Measurements from ENCODE around the gene LPCAT2. TPM values are rescaled to one million over a fixed set of nuclear protein-coding genes. Genes with fewer than 3 reads are reported as not detected.

Gene LPCAT2
- polyA plus RNA-seq, 2 donors, result 3.5 to 5.0 TPM

DNA sequence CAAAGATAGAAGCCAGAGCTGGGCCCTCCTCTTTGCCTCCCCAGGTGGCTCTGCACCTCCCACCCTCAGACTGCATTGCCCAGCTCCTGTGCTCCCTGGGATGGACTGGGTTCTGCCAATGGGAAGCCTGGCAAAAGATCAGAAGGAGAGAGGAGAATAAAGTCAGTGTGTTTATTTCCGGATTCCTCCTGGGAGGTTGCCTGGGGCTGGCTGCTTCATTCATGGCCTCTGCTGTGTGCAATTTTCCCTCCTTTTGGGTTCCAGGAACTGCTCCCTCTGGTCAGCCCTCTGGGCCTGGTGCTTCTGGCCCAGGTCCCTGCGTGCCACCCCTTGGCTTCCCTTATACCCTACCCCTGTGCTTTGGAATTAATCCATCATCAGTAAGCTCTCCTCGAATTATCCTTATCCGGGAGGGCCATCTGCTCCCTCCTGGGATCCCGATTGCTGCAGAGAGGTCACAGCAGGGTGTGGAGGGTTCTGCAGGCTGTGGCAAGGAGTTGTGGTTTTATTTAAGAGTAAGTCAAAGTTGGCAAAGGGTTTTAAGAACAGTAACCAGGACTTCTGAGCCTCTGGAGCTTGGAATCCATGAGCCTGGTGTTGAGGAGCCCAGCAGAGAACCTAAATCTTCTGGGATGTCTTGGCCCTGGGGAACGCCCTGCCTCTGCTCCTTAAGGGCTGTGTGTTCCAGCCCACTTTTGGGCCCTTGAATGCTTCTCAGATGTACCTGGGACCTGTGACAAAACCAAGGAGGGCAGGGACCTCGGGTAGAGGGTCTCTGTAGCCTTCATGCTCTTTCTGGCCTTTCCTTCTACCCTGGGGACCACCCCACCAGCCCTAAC is 38.1 kb upstream of the LPCAT2 start:
- H3K4me3 ChIP-seq (ENCODE audit: low read depth in 1 of 2, low read length in 2 of 2), result no peak overlapping the region
- H3K4me1 ChIP-seq (ENCODE audit: control insufficient read depth in 2 of 2, insufficient read depth in 2 of 2, low read length in 1 of 2), result peaks cover 0 to 3% of the 10 kb centered on the region in 2 donors
- 40 to 47% methylated on average over 7 of the region's 7 CpGs for WGBS, 2 donors
- no peaks in the 10 kb centered on the region for H3K27me3 ChIP-seq (ENCODE audit: control insufficient read depth in 1 of 2, insufficient read depth in 2 of 2, low read length in 2 of 2)
- H3K27ac ChIP-seq (ENCODE audit: low read depth in 2 of 2, low read length in 1 of 2), result peak overlapping the region; percentile 68 to 77
- H3K9me3 ChIP-seq (ENCODE audit: control insufficient read depth in 2 of 2, insufficient read depth in 1 of 2, low read depth in 1 of 2, low read length in 1 of 2), result no peaks in the 10 kb centered on the region
- H3K36me3 ChIP-seq (ENCODE audit: control insufficient read depth in 2 of 2, insufficient read depth in 2 of 2, low read length in 1 of 2), result no peaks in the 10 kb centered on the region

DNA sequence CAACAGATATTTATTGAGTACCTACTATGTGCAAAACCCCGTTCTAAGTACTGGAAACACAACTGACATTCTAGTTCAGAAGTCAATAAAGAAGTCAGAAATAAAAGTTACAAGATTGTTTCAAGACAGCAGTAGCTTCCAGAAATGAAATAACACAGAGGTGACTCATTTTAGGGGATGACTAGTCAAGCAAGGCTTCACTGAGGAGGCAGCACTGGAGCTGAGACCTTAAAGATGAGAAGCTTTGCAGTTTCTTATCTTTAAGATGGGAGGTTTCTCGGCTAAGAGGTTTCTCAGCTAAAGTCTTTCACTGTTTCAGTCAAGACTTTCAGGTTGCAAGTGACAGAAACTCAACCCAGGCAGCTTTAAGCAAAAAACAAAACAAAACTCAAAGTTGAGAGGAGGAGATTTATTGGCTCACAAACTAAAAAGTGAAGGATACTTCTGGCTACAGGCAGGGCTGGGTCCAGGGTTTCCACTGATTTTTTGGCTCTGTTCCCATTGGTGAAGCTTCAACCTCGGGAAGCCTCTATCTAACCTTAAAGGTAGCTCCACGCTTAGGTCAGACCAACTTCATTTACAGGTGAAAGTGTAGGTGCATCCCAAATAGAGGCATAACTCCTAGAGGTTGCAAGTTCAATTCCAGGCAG is 37.3 kb upstream of the LPCAT2 start:
- WGBS, 2 donors, result 55 to 59% methylated on average over 4 of the region's 4 CpGs
- Histone ChIP-seq H3K27ac (ENCODE audit: low read depth in 2 of 2, low read length in 1 of 2) (peak overlapping the region; percentile 1 to 77), H3K9me3 (ENCODE audit: control insufficient read depth in 2 of 2, insufficient read depth in 1 of 2, low read depth in 1 of 2, low read length in 1 of 2) (no peaks in the 10 kb centered on the region), H3K36me3 (ENCODE audit: control insufficient read depth in 2 of 2, insufficient read depth in 2 of 2, low read length in 1 of 2) (no peaks in the 10 kb centered on the region), H3K27me3 (ENCODE audit: control insufficient read depth in 1 of 2, insufficient read depth in 2 of 2, low read length in 2 of 2) (no peaks in the 10 kb centered on the region), H3K4me3 (ENCODE audit: low read depth in 1 of 2, low read length in 2 of 2) (no peak overlapping the region), H3K4me1 (ENCODE audit: control insufficient read depth in 2 of 2, insufficient read depth in 2 of 2, low read length in 1 of 2) (peaks cover 0 to 3% of the 10 kb centered on the region in 2 donors)

DNA sequence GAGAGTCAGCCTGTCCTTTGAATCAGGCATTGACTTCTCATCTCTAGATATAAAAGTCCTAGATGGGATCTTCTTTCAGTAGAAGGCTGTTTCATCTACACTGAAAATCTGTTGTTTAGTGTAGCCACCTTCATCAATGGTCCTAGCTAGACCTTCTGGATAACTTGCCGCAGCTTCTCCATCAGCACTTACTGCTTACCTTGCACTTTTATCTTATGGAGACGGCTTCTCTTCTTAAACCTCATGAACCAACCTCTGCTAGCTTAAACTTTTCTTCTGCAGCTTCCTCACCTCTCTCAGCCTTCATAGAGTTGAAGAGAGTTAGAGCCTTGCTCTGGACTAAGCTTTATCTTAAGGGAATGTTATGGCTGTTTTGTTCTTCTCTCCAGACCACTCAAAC is 35.3 kb upstream of the LPCAT2 start:
- Histone ChIP-seq H3K4me1 (ENCODE audit: control insufficient read depth in 2 of 2, insufficient read depth in 2 of 2, low read length in 1 of 2) (peaks cover 0 to 4% of the 10 kb centered on the region in 2 donors), H3K27me3 (ENCODE audit: control insufficient read depth in 1 of 2, insufficient read depth in 2 of 2, low read length in 2 of 2) (no peaks in the 10 kb centered on the region), H3K9me3 (ENCODE audit: control insufficient read depth in 2 of 2, insufficient read depth in 1 of 2, low read depth in 1 of 2, low read length in 1 of 2) (no peaks in the 10 kb centered on the region), H3K4me3 (ENCODE audit: low read depth in 1 of 2, low read length in 2 of 2) (no peak overlapping the region), H3K27ac (ENCODE audit: low read depth in 2 of 2, low read length in 1 of 2) (no peak overlapping the region), H3K36me3 (ENCODE audit: control insufficient read depth in 2 of 2, insufficient read depth in 2 of 2, low read length in 1 of 2) (no peaks in the 10 kb centered on the region)
- WGBS, 2 donors, result 91 to 99% methylated on average over 2 of the region's 2 CpGs

DNA sequence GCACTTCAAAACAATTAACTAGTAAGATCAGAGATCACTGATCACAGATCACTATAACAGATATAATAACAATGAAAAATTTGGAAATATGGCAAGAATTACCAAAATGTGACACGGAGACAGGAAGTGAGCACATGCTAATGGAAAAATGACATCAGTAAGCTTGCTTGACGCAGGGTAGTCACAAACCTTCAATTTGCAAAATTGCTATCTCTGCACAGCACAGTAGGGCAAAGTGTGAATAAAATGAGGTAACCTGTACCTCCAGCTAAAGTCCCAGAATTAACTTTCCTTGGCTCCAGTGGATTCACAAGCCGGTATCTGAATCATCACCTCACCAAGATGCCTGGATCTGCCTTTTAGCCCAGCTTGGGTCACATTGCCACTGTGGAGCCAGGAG is 34.1 kb upstream of the LPCAT2 start:
- Histone ChIP-seq H3K9me3 (ENCODE audit: control insufficient read depth in 2 of 2, insufficient read depth in 1 of 2, low read depth in 1 of 2, low read length in 1 of 2) (no peaks in the 10 kb centered on the region), H3K36me3 (ENCODE audit: control insufficient read depth in 2 of 2, insufficient read depth in 2 of 2, low read length in 1 of 2) (no peaks in the 10 kb centered on the region), H3K4me1 (ENCODE audit: control insufficient read depth in 2 of 2, insufficient read depth in 2 of 2, low read length in 1 of 2) (peaks cover 0 to 9% of the 10 kb centered on the region in 2 donors), H3K4me3 (ENCODE audit: low read depth in 1 of 2, low read length in 2 of 2) (no peak overlapping the region), H3K27me3 (ENCODE audit: control insufficient read depth in 1 of 2, insufficient read depth in 2 of 2, low read length in 2 of 2) (no peaks in the 10 kb centered on the region), H3K27ac (ENCODE audit: low read depth in 2 of 2, low read length in 1 of 2) (no peak overlapping the region)
- 90 to 92% methylated on average over 3 of the region's 3 CpGs for WGBS, 2 donors

DNA sequence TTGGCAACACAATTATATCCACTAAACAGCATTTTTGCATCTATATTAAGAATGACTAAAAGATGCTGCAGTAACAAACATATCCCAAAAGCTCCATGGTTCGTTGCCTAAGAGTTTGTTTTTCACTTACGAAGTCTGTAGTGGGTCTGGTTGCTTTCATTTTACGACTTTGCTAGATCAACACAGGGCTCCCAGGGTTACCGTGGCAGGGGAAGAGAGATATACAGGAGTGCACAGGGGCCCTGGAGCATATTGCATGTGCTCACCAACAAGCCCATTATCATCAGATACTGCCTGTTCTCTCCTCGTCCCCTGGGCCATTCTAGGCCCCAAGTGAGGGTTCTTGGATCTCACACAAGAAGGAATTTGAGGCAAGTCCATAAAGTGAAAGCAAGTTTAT is 33.0 kb upstream of the LPCAT2 start:
- Histone ChIP-seq H3K27me3 (ENCODE audit: control insufficient read depth in 1 of 2, insufficient read depth in 2 of 2, low read length in 2 of 2) (no peaks in the 10 kb centered on the region), H3K4me1 (ENCODE audit: control insufficient read depth in 2 of 2, insufficient read depth in 2 of 2, low read length in 1 of 2) (peaks cover 0 to 10% of the 10 kb centered on the region in 2 donors), H3K4me3 (ENCODE audit: low read depth in 1 of 2, low read length in 2 of 2) (no peak overlapping the region), H3K9me3 (ENCODE audit: control insufficient read depth in 2 of 2, insufficient read depth in 1 of 2, low read depth in 1 of 2, low read length in 1 of 2) (no peaks in the 10 kb centered on the region), H3K27ac (ENCODE audit: low read depth in 2 of 2, low read length in 1 of 2) (no peak overlapping the region), H3K36me3 (ENCODE audit: control insufficient read depth in 2 of 2, insufficient read depth in 2 of 2, low read length in 1 of 2) (no peaks in the 10 kb centered on the region)
- 61 to 63% methylated on average over 5 of the region's 5 CpGs for WGBS, 2 donors

DNA sequence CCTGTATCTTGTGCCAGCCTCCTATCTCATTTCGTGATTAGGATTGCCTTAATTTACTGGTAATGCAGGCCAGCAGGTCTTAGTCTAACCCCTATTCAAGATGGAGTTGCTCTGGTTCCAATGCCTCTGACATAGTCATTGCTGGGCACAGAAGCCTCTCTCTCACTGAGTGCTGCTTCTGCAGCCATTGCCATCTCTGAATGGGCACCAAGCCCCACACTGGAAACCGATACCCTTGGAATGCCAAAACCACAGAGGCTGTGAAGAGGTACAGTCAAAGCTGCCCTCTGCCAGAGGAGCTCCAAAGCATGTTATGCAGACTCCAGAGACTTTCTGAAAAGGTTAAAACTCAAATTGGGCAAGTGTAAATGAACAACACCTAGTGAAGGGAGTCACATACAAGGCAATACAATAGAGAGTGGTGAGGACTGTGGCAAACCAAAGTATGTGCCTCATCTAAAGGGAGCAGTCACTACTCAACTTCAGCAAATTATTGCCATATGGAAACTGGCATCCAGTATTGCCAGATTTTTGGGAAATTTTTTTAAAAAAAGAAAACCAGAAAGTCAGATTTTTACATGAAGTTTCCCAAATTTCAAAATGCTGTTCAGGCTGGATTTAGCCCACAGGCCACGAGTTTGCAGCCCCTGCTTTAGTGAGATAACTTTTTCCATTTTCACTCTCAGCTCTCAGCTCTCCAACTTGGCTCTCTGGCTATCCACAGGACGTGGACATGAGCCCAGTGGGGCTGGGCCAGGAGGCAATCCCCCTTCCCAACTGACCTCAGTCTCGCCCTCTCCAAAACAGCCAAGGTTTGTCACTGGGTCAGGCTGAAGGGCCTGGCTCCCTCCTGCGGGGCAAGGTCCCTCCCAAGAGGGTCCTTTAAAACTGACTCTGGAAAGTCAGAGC is 32.0 kb upstream of the LPCAT2 start:
- no peaks in the 10 kb centered on the region for H3K27me3 ChIP-seq (ENCODE audit: control insufficient read depth in 1 of 2, insufficient read depth in 2 of 2, low read length in 2 of 2)
- 68 to 74% methylated on average over 6 of the region's 6 CpGs for WGBS, 2 donors
- H3K9me3 ChIP-seq (ENCODE audit: control insufficient read depth in 2 of 2, insufficient read depth in 1 of 2, low read depth in 1 of 2, low read length in 1 of 2), result no peaks in the 10 kb centered on the region
- peak overlapping the region; percentile 15 to 48 for H3K27ac ChIP-seq (ENCODE audit: low read depth in 2 of 2, low read length in 1 of 2)
- H3K4me3 ChIP-seq (ENCODE audit: low read depth in 1 of 2, low read length in 2 of 2), result no peak overlapping the region
- H3K4me1 ChIP-seq (ENCODE audit: control insufficient read depth in 2 of 2, insufficient read depth in 2 of 2, low read length in 1 of 2), result peaks cover 0 to 10% of the 10 kb centered on the region in 2 donors
- H3K36me3 ChIP-seq (ENCODE audit: control insufficient read depth in 2 of 2, insufficient read depth in 2 of 2, low read length in 1 of 2), result no peaks in the 10 kb centered on the region

DNA sequence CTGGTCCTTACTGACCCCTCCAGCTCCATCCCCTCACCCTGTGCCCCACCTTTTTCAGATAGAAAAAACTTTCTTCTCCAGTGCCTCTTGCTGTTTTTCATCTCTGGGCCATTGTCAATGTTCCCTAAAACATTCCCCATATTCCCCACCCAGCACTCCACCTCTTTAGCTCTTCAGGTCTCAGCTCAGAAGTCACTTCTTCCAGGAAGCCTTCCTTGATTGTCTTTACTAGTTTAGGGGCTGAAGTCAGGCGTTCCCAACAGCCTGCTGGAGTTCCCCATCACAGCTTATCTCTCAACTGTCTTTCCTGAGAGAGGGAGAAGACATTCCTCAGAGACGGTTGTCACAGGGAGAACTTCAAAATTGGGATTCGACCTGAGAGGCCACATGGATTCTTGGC is 31.1 kb upstream of the LPCAT2 start:
- WGBS, 2 donors, result 80 to 92% methylated on average over 3 of the region's 3 CpGs
- H3K27ac ChIP-seq (ENCODE audit: low read depth in 2 of 2, low read length in 1 of 2), result peak overlapping the region in 1 of 2 donors; percentile 9
- no peak overlapping the region for H3K4me3 ChIP-seq (ENCODE audit: low read depth in 1 of 2, low read length in 2 of 2)
- peaks cover 0 to 10% of the 10 kb centered on the region in 2 donors for H3K4me1 ChIP-seq (ENCODE audit: control insufficient read depth in 2 of 2, insufficient read depth in 2 of 2, low read length in 1 of 2)
- no peaks in the 10 kb centered on the region for H3K36me3 ChIP-seq (ENCODE audit: control insufficient read depth in 2 of 2, insufficient read depth in 2 of 2, low read length in 1 of 2)
- H3K9me3 ChIP-seq (ENCODE audit: control insufficient read depth in 2 of 2, insufficient read depth in 1 of 2, low read depth in 1 of 2, low read length in 1 of 2), result no peaks in the 10 kb centered on the region
- H3K27me3 ChIP-seq (ENCODE audit: control insufficient read depth in 1 of 2, insufficient read depth in 2 of 2, low read length in 2 of 2), result no peaks in the 10 kb centered on the region

DNA sequence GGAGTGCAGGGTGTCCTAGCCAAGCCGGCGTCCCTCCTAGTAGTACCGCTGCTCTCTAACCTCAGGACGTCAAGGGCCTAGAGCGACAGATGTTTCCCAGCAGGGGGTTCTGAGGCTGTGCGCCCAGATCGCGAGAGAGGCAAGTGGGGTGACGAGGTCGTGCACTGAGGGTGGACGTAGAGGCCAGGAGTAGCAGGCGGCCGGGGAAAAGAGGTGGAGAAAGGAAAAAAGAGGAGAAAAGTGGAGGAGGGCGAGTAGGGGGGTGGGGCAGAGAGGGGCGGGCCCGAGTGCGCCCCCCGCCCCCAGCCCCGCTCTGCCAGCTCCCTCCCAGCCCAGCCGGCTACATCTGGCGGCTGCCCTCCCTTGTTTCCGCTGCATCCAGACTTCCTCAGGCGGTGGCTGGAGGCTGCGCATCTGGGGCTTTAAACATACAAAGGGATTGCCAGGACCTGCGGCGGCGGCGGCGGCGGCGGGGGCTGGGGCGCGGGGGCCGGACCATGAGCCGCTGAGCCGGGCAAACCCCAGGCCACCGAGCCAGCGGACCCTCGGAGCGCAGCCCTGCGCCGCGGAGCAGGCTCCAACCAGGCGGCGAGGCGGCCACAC is 29.9 kb upstream of the LPCAT2 start, which contains the start of gene MMP2:
Gene MMP2, plus strand, starts transcription at position 372 of the 603 bp plus-strand sequence. CDS start 282 bp downstream, outside the sequence.
- H3K9me3 ChIP-seq (ENCODE audit: control insufficient read depth in 2 of 2, insufficient read depth in 1 of 2, low read depth in 1 of 2, low read length in 1 of 2), result peaks cover 0 to 2% of the 10 kb centered on the region in 2 donors
- H3K4me3 ChIP-seq (ENCODE audit: low read depth in 1 of 2, low read length in 2 of 2), result peak within 1 kb of the TSS; percentile 45 to 51
- H3K27ac ChIP-seq (ENCODE audit: low read depth in 2 of 2, low read length in 1 of 2), result peak within 1 kb of the TSS; percentile 51 to 59
- H3K36me3 ChIP-seq (ENCODE audit: control insufficient read depth in 2 of 2, insufficient read depth in 2 of 2, low read length in 1 of 2), result no peaks in the 10 kb centered on the region
- WGBS, 2 donors, result 7 to 10% methylated on average over 34 to 46 of the region's 46 CpGs
- H3K27me3 ChIP-seq (ENCODE audit: control insufficient read depth in 1 of 2, insufficient read depth in 2 of 2, low read length in 2 of 2), result no peaks in the 10 kb centered on the region
- peaks cover 0 to 13% of the 10 kb centered on the region in 2 donors for H3K4me1 ChIP-seq (ENCODE audit: control insufficient read depth in 2 of 2, insufficient read depth in 2 of 2, low read length in 1 of 2)
